HEK293 (cell line): Measurements from ENCODE around the gene BAZ2B.

Experiments
- CTCF ChIA-PET: fragments of 350-600 bp; formaldehyde crosslinking; extraction: SDS; loops from one replicate; lab custom pipeline; 2021; ENCODE audit warnings: antibody characterized with exemption; lab: Yijun Ruan, JAX
- POLR2A ChIA-PET: fragments of 300-600 bp; formaldehyde crosslinking; extraction: SDS; loops from one replicate; lab custom pipeline; 2020; ENCODE audit warnings: antibody characterized with exemption, inconsistent platforms; lab: Yijun Ruan, JAX
- H3K27ac ChIP-seq: fragments of 200-500 bp; sonication (Bioruptor generic); 2 replicates; pipeline ENCODE4 v1.5.1; 2014; ENCODE audit warnings: low read depth, low read length, control low read depth, inconsistent platforms; ENCODE audit errors: extremely low read depth
- H3K36me3 ChIP-seq, 2 experiments: fragments of 200-500 bp in 1 of 2; sonication (Bioruptor generic) in 1 of 2; 1 replicate in 1 of 2; 2 replicates in 1 of 2; pipeline ENCODE4 v1.5.1; 2014 to 2017; ENCODE audit warnings: inconsistent platforms in 2 of 2, low read length in 2 of 2; ENCODE audit not compliant: control insufficient read depth in 2 of 2, insufficient read depth in 1 of 2
- H3K4me1 ChIP-seq: fragments of 200-500 bp; sonication (Bioruptor generic); 2 replicates; pipeline ENCODE4 v1.5.1; 2014; ENCODE audit warnings: mild to moderate bottlenecking, low read length, inconsistent platforms; ENCODE audit not compliant: control insufficient read depth, insufficient read depth
- H3K4me3 ChIP-seq: 2 replicates; pipeline ENCODE4 v1.5.1; 2011; ENCODE audit warnings: low read depth, mild to moderate bottlenecking, control low read depth, low read length, moderate library complexity
- H3K9me3 ChIP-seq: fragments of 200-500 bp; sonication (Bioruptor generic); 2 replicates; pipeline ENCODE4 v1.5.1; 2014; ENCODE audit warnings: low read depth, low read length, inconsistent platforms; ENCODE audit not compliant: control insufficient read depth, insufficient read depth
- GLI2 ChIP-seq: fragments of 450-650 bp; formaldehyde crosslinking; IDR thresholded peaks from 2 replicates; pipeline ENCODE4; 2017; ENCODE audit warnings: missing biosample characterization, missing genetic modification characterization, low read depth, borderline replicate concordance
- HOXC10 ChIP-seq: sonication (generic); formaldehyde crosslinking; IDR thresholded peaks from 2 replicates; pipeline ENCODE4 v1.8.1; 2023; ENCODE audit warnings: mild to moderate bottlenecking, missing genetic modification reagents
- IKZF3 ChIP-seq: fragments of 450-650 bp; IDR thresholded peaks from 2 replicates; pipeline ENCODE4 v1.5.0; 2018; ENCODE audit warnings: missing biosample characterization, mild to moderate bottlenecking, missing genetic modification characterization, moderate library complexity
- KLF10 ChIP-seq: fragments of 450-650 bp; IDR thresholded peaks from 2 replicates; pipeline ENCODE4 v1.5.1; 2018; ENCODE audit warnings: missing biosample characterization, mild to moderate bottlenecking, missing genetic modification characterization
- KLF17 ChIP-seq: fragments of 450-650 bp; formaldehyde crosslinking; IDR thresholded peaks from 2 replicates; pipeline ENCODE4 v1.5.1; 2016; ENCODE audit warnings: missing biosample characterization, missing genetic modification characterization
- PRDM1 ChIP-seq: fragments of 450-650 bp; formaldehyde crosslinking; IDR thresholded peaks from 2 replicates; pipeline ENCODE4; 2016; ENCODE audit warnings: missing biosample characterization, missing genetic modification characterization
- PRDM10 ChIP-seq: fragments of 450-650 bp; formaldehyde crosslinking; IDR thresholded peaks from 2 replicates; pipeline ENCODE4 v1.5.1; 2016; ENCODE audit warnings: missing biosample characterization, missing genetic modification characterization
- SCRT1 ChIP-seq: fragments of 450-650 bp; formaldehyde crosslinking; IDR thresholded peaks from 2 replicates; pipeline ENCODE4 v1.5.1; 2016; ENCODE audit warnings: missing biosample characterization, missing genetic modification characterization, borderline replicate concordance
- SP7 ChIP-seq: fragments of 450-650 bp; formaldehyde crosslinking; IDR thresholded peaks from 2 replicates; pipeline ENCODE4 v1.5.1; 2016; ENCODE audit warnings: missing biosample characterization, missing genetic modification characterization
- ZBTB17 ChIP-seq: fragments of 450-650 bp; formaldehyde crosslinking; IDR thresholded peaks from 2 replicates; pipeline ENCODE4 v1.5.1; 2016; ENCODE audit warnings: missing biosample characterization, missing genetic modification characterization
- ZBTB44 ChIP-seq: fragments of 450-650 bp; IDR thresholded peaks from 2 replicates; pipeline ENCODE4 v1.5.1; 2018; ENCODE audit warnings: missing biosample characterization, mild to moderate bottlenecking, missing genetic modification characterization
- ZBTB48 ChIP-seq: fragments of 450-650 bp; formaldehyde crosslinking; IDR thresholded peaks from 2 replicates; pipeline ENCODE4 v1.5.1; 2016; ENCODE audit warnings: missing biosample characterization, missing genetic modification characterization
- ZNF157 ChIP-seq: fragments of 450-650 bp; formaldehyde crosslinking; IDR thresholded peaks from 2 replicates; pipeline ENCODE4 v1.5.1; 2016; ENCODE audit warnings: missing biosample characterization, missing genetic modification characterization
- ZNF16 ChIP-seq: fragments of 450-650 bp; formaldehyde crosslinking; IDR thresholded peaks from 2 replicates; pipeline ENCODE4 v1.5.1; 2016; ENCODE audit warnings: low read depth, missing biosample characterization, missing genetic modification characterization
- ZNF223 ChIP-seq: fragments of 450-650 bp; formaldehyde crosslinking; IDR thresholded peaks from 2 replicates; pipeline ENCODE4 v1.5.1; 2016; ENCODE audit warnings: missing biosample characterization, missing genetic modification characterization
- ZNF274 ChIP-seq, 2 experiments: fragments of 200-500 bp in 1 of 2; fragments of 450-650 bp in 1 of 2; sonication (Bioruptor generic) in 1 of 2; formaldehyde crosslinking in 1 of 2; IDR thresholded peaks; 2 replicates each; pipeline versions ENCODE4 v1.5.1 to v1.6.1; 2014 to 2016; ENCODE audit warnings: borderline replicate concordance in 1 of 2, inconsistent platforms in 1 of 2, low read length in 1 of 2, missing biosample characterization in 1 of 2, missing genetic modification characterization in 1 of 2
- ZNF354C ChIP-seq: fragments of 450-650 bp; formaldehyde crosslinking; IDR thresholded peaks from 2 replicates; pipeline ENCODE4 v1.5.1; 2016; ENCODE audit warnings: missing biosample characterization, missing genetic modification characterization, low read depth, borderline replicate concordance
- ZNF473 ChIP-seq: fragments of 450-650 bp; formaldehyde crosslinking; IDR thresholded peaks from 2 replicates; pipeline ENCODE4 v1.5.1; 2017; ENCODE audit warnings: missing biosample characterization, missing genetic modification characterization
- ZNF518A ChIP-seq: fragments of 450-650 bp; formaldehyde crosslinking; conservative IDR thresholded peaks from 2 replicates; pipeline ENCODE4 v1.5.1; 2016; ENCODE audit warnings: low read depth, missing biosample characterization, missing genetic modification characterization
- ZNF548 ChIP-seq: fragments of 450-650 bp; formaldehyde crosslinking; IDR thresholded peaks from 2 replicates; pipeline ENCODE4 v1.5.1; 2016; ENCODE audit warnings: missing biosample characterization, missing genetic modification characterization
- ZNF660 ChIP-seq: fragments of 450-650 bp; IDR thresholded peaks from 2 replicates; pipeline ENCODE4 v1.5.1; 2018; ENCODE audit warnings: missing biosample characterization, mild to moderate bottlenecking, missing genetic modification characterization
- ZNF707 ChIP-seq: fragments of 450-650 bp; formaldehyde crosslinking; IDR thresholded peaks from 2 replicates; pipeline ENCODE4 v1.5.1; 2016; ENCODE audit warnings: missing biosample characterization, missing genetic modification characterization
- ZNF776 ChIP-seq: fragments of 450-650 bp; formaldehyde crosslinking; IDR thresholded peaks from 2 replicates; pipeline ENCODE4 v1.5.0; 2017; ENCODE audit warnings: missing biosample characterization, missing genetic modification characterization, borderline replicate concordance
- ZNF792 ChIP-seq: fragments of 450-650 bp; formaldehyde crosslinking; IDR thresholded peaks from 2 replicates; pipeline ENCODE4 v1.5.1; 2016; ENCODE audit warnings: missing biosample characterization, missing genetic modification characterization

The BAZ2B gene

GRCh38 chr2:159349674-159350299 is 266.6 kb downstream of the BAZ2B start:
- peaks cover 10 to 19% of the 10 kb centered on the region in 2 experiments for H3K36me3 ChIP-seq
- no peak overlapping the region for H3K4me3 ChIP-seq
- ChIA-PET POLR2A (no interaction called here), CTCF (interaction anchor here (0.8 kb wide), 1 partner anchor 12 kb away, joined by 6 read pairs; no protein-coding TSS in a partner anchor)
- no peak overlapping the region for H3K27ac ChIP-seq
- TF ChIP-seq ZNF776 (tag by site-specific recombination), result no peak
- TF ChIP-seq HOXC10 (CRISPR knock-in tag), result no peak
- TF ChIP-seq ZNF16, result no peak
- TF ChIP-seq ZNF223 (tag by site-specific recombination), result no peak
- no peak for TF ChIP-seq IKZF3
- TF ChIP-seq SCRT1 (tag by site-specific recombination), result no peak
- TF ChIP-seq ZNF473 (tag by site-specific recombination), result no peak
- no peak for TF ChIP-seq GLI2 (tag by site-specific recombination)
- no peak for TF ChIP-seq ZBTB17
- TF ChIP-seq PRDM10 (tag by site-specific recombination), result no peak
- no peak for TF ChIP-seq KLF10 (tag by site-specific recombination)
- TF ChIP-seq ZNF354C, result no peak
- no peak for TF ChIP-seq ZNF157
- no peak for TF ChIP-seq ZNF548 (tag by site-specific recombination)
- TF ChIP-seq KLF17 (tag by site-specific recombination), result no peak
- no peak for TF ChIP-seq ZNF707 (tag by site-specific recombination)
- TF ChIP-seq ZBTB48 (tag by site-specific recombination), result no peak
- no peaks in the 10 kb centered on the region for H3K9me3 ChIP-seq
- no peaks in the 10 kb centered on the region for H3K4me1 ChIP-seq

GRCh38 chr2:159326569-159327255 is 289.6 kb downstream of the BAZ2B start:
- Histone ChIP-seq H3K4me1 (no peaks in the 10 kb centered on the region), H3K27ac (no peak overlapping the region), H3K36me3 (peaks cover 0 to 5% of the 10 kb centered on the region in 2 experiments; a peak in 2 of 3 replicates), H3K4me3 (no peak overlapping the region), H3K9me3 (no peaks in the 10 kb centered on the region)
- ChIA-PET CTCF (interaction anchor here (1.0 kb wide), 1 partner anchor 14 kb away, joined by 3 read pairs; no protein-coding TSS in a partner anchor), POLR2A (no interaction called here)
- TF ChIP-seq ZNF792 (no peak), SP7 (tag by site-specific recombination) (no peak), ZNF660 (tag by site-specific recombination) (peak; percentile 27; the same call in 1 of the 2 replicates), ZNF274 (IDR thresholded peaks at IDR 0.05; ENCODE audit: low read length) (no peak), ZNF274 (tag by site-specific recombination; IDR thresholded peaks at IDR 0.05; ENCODE audit: borderline replicate concordance) (no peak), PRDM1 (tag by site-specific recombination) (no peak), ZBTB44 (tag by site-specific recombination) (peak; percentile 87), ZNF518A (tag by site-specific recombination) (0 out of 2 replicates have a peak, but pooled peaks have one; percentile 40)
